Endothelial cell of umbilical vein (primary cell): ENCODE results near the gene BORCS5. TPM values are rescaled to one million over a fixed set of nuclear protein-coding genes. Genes with fewer than 3 reads are reported as not detected.
"Not testable (repeated sequence)": the region's sequence is repeated elsewhere in the genome, so short reads cannot be mapped to it uniquely, and the experiment has no call there.

Experiments used
- BruUV-seq: library from RNA; stranded (reverse); fragments of 400-500 nt; replicated peaks from 2 replicates; lab custom pipeline; 2021; lab: Mats Ljungman, UMichigan
- CTCF ChIA-PET: fragments of 300-600, 350-600 bp; sonication (Branson Sonifier 250); formaldehyde crosslinking; loops from one replicate; lab custom pipeline; 2021; ENCODE audit warnings: antibody characterized with exemption, inconsistent platforms; lab: Charles Lee
- POLR2A ChIA-PET: fragments of 300-600, 350-600 bp; sonication (Branson Sonifier 250); formaldehyde crosslinking; loops from one replicate; lab custom pipeline; 2021; ENCODE audit warnings: antibody characterized with exemption, inconsistent platforms; lab: Charles Lee
- DNase-seq: peaks from one replicate; pipeline ENCODE4 v3.0.0-alpha.2; 2011; ENCODE audit warnings: low read depth, low spot score
- FAIRE-seq: peaks from 2 replicates; lab custom pipeline; 2011; peaks lifted over from hg19 to GRCh38; lab: Jason Lieb, UNC
- H2AFZ ChIP-seq: 2 replicates; pipeline ENCODE4 v1.6.0; 2012; ENCODE audit warnings: low read depth, low read length, control low read depth, inconsistent platforms
- H3K27ac ChIP-seq: 2 replicates; pipeline ENCODE4 v1.5.1; 2011; ENCODE audit warnings: low read depth, mild to moderate bottlenecking, control low read depth, low read length, moderate library complexity; ENCODE audit not compliant: insufficient read depth
- H3K27me3 ChIP-seq, 2 experiments: 2 replicates each; pipeline versions ENCODE4 v1.6.0 to v1.6.1; 2011; ENCODE audit warnings: low read length in 2 of 2, mixed read lengths in 1 of 2; ENCODE audit not compliant: control insufficient read depth in 2 of 2, insufficient read depth in 2 of 2
- H3K36me3 ChIP-seq, 2 experiments: 2 replicates in 1 of 2; 3 replicates in 1 of 2; pipeline ENCODE4 v1.5.1; 2011; ENCODE audit warnings: low read length in 2 of 2, mild to moderate bottlenecking in 1 of 2, moderate library complexity in 1 of 2; ENCODE audit not compliant: control insufficient read depth in 2 of 2, insufficient read depth in 2 of 2; ENCODE audit errors: extremely low read depth in 1 of 2
- H3K4me1 ChIP-seq: 3 replicates; pipeline ENCODE4 v1.5.1; 2011; ENCODE audit warnings: mild to moderate bottlenecking, low read length; ENCODE audit not compliant: control insufficient read depth, insufficient read depth; ENCODE audit errors: extremely low read depth
- H3K4me2 ChIP-seq: 2 replicates; pipeline ENCODE4 v1.6.1; 2011; ENCODE audit warnings: low read length, control low read depth, mixed read lengths; ENCODE audit not compliant: insufficient read depth
- H3K4me3 ChIP-seq, 3 experiments: fragments of 200-600 bp in 1 of 3; sonication (generic), shearing (Covaris generic) in 1 of 3; replicated peaks in 1 of 3; 2 replicates each; pipeline ENCODE4 v1.5.1; 2011 to 2016; ENCODE audit warnings: control low read depth in 3 of 3, low read length in 3 of 3, mild to moderate bottlenecking in 2 of 3, inconsistent platforms in 1 of 3, low read depth in 1 of 3, moderate library complexity in 1 of 3; ENCODE audit not compliant: insufficient read depth in 1 of 3
- H3K79me2 ChIP-seq: 2 replicates; pipeline ENCODE4 v1.6.0; 2012; ENCODE audit warnings: low read length, inconsistent platforms; ENCODE audit not compliant: control insufficient read depth, insufficient read depth
- H3K9ac ChIP-seq: replicated peaks from 2 replicates; pipeline ENCODE3; 2011; ENCODE audit warnings: low read length, control low read depth; ENCODE audit not compliant: insufficient read depth; ENCODE audit errors: extremely low read depth
- H3K9me1 ChIP-seq: replicated peaks from 3 replicates; pipeline ENCODE4 v1.6.0; 2011; ENCODE audit warnings: mild to moderate bottlenecking, low read length; ENCODE audit not compliant: control insufficient read depth, insufficient read depth; ENCODE audit errors: extremely low read depth
- H3K9me3 ChIP-seq: replicated peaks from 2 replicates; pipeline ENCODE4 v1.5.1; 2012; ENCODE audit warnings: low read length, inconsistent platforms; ENCODE audit not compliant: control insufficient read depth, insufficient read depth
- H4K20me1 ChIP-seq: replicated peaks from 2 replicates; pipeline ENCODE3; 2011; ENCODE audit warnings: mild to moderate bottlenecking, low read length; ENCODE audit not compliant: control insufficient read depth, insufficient read depth; ENCODE audit errors: extremely low read depth
- CTCF ChIP-seq, 2 donors: IDR thresholded peaks; 1 replicate in 1 of 2; 2 replicates in 1 of 2; pipeline ENCODE4 v1.5.1; 2011; ENCODE audit warnings: low read length in 2 of 2, mild to moderate bottlenecking in 2 of 2, moderate library complexity in 2 of 2, control low read depth in 1 of 2, inconsistent platforms in 1 of 2, low read depth in 1 of 2; ENCODE audit not compliant: insufficient read depth in 1 of 2; ENCODE audit errors: extremely low read depth in 1 of 2
- FOS ChIP-seq: IDR thresholded peaks from 2 replicates; pipeline ENCODE4 v1.6.1; 2011; ENCODE audit warnings: mild to moderate bottlenecking, low read length, moderate library complexity, borderline replicate concordance; ENCODE audit not compliant: insufficient read depth
- GATA2 ChIP-seq: IDR thresholded peaks from 2 replicates; pipeline ENCODE4 v1.7.0; 2011; ENCODE audit warnings: low read depth, mild to moderate bottlenecking, moderate library complexity, mixed read lengths, low read length; ENCODE audit not compliant: insufficient read length, insufficient read depth
- MAX ChIP-seq: IDR thresholded peaks from 2 replicates; pipeline ENCODE4 v1.6.1; 2011; ENCODE audit not compliant: insufficient read depth, insufficient read length
- MYC ChIP-seq: IDR thresholded peaks from one replicate; pipeline ENCODE4 v1.6.1; 2011; ENCODE audit warnings: mild to moderate bottlenecking, low read depth, low read length
- POLR2A ChIP-seq: IDR thresholded peaks from 2 replicates; pipeline ENCODE4 v1.6.1; 2012; ENCODE audit warnings: low read depth, mild to moderate bottlenecking, control low read depth, low read length
- dilution Hi-C: fragments of 300-500 bp; cut with MboI; formaldehyde crosslinking; loops from one replicate; pipeline ENCODE4 v1.15.0; 2019; ENCODE audit warnings: low sequenced_read_pairs; ENCODE audit not compliant: extremely low pct_ligation_motif_present
- intact Hi-C: fragments of 100-400 bp; cut with micrococcal nuclease; formaldehyde crosslinking; loops from one replicate; pipeline ENCODE4 v1.10.0; 2022
- polyA plus RNA-seq, 4 experiments: library from polyadenylated mRNA; depleted of rRNA in 3 of 4; stranded (reverse) in 3 of 4; unstranded in 1 of 4; fragments of >200 nt; gene quantifications; 2 replicates each; pipeline versions ENCODE4 v1.2.1 to v1.2.3, GENCODE V29; 2011 to 2012; ENCODE audit warnings: missing spikeins in 1 of 4
- total RNA-seq: library from RNA; stranded (reverse); gene quantifications from 2 replicates; pipeline ENCODE4 v1.2.3, GENCODE V29; 2021

Gene BORCS5
- total and polyA plus RNA-seq, 2 donors (not counting 3 experiments of a cell fraction or from before 2014, with no cell fraction given): 8.3 to 10.5 TPM

DNA sequence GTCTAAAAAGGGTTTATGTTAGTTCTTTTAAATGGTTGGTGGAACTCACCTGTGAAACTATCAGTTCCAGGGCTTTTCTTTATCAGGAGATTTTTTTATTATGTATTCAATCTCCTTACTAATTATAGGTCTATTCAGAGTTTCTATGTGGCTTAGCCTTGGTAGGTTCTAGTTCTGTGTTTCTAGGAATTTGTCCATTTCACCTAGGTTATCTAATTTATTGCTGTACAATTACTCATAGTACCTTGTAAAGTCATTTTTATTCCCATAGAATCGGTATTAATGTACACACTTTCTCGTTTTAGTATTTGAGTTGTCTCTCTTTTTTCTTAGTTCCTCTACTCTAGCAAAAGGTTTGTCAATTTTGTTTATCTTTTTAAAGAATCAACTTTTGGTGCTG, 59.0 kb downstream of the BORCS5 start:
- dilution Hi-C loops (no loop called here), intact Hi-C loops (no loop called here)
- Histone ChIP-seq H3K9me3 (no peaks in the 10 kb centered on the region), H3K9ac (no peak overlapping the region), H3K36me3 (no peaks in the 10 kb centered on the region), H3K4me1 (no peaks in the 10 kb centered on the region), H4K20me1 (no peaks in the 10 kb centered on the region), H3K79me2 (no peaks in the 10 kb centered on the region), H3K4me3 (no peak overlapping the region), H2AFZ (no peak overlapping the region), H3K4me2 (no peak overlapping the region), H3K27me3 (no peaks in the 10 kb centered on the region), H3K9me1 (no peaks in the 10 kb centered on the region), H3K27ac (no peak overlapping the region)
- DNase-seq (no peak), FAIRE-seq (no peak)
- BruUV-seq: no TSS peak
- ChIA-PET CTCF (no interaction called here), POLR2A (no interaction called here)
- no peak for TF ChIP-seq MAX
- TF ChIP-seq CTCF (IDR thresholded peaks at IDR 0.05; ENCODE audit: extremely low read depth in 1 of 2, insufficient read depth in 1 of 2, low read depth in 1 of 2, low read length in 2 of 2): no peak
- no peak for TF ChIP-seq POLR2A
- TF ChIP-seq FOS: no peak
- no peak for TF ChIP-seq MYC
- TF ChIP-seq GATA2: no peak

- H3K9me3 ChIP-seq, H3K4me3 ChIP-seq, H3K9ac ChIP-seq, H3K4me1 ChIP-seq, H3K27me3 ChIP-seq, H4K20me1 ChIP-seq, POLR2A ChIA-PET, FAIRE-seq, DNase-seq, H2AFZ ChIP-seq, H3K79me2 ChIP-seq, CTCF ChIA-PET, dilution Hi-C loops, H3K36me3 ChIP-seq, intact Hi-C loops, H3K4me2 ChIP-seq, H3K27ac ChIP-seq, H3K9me1 ChIP-seq, BruUV-seq: not testable (repeated sequence)
Observed at GRCh38 chr12:12419165-12419564, 62.3 kb downstream of the BORCS5 start.
